ENCODE measurements around the gene FSTL5. TPM values are rescaled to one million over a fixed set of nuclear protein-coding genes. Genes with fewer than 3 reads are reported as not detected.

The FSTL5 gene
- total and polyA plus RNA-seq, 2 donors (not counting 3 experiments of a cell fraction or from before 2014, with no cell fraction given), result 1.3 to 1.9 TPM

DNA sequence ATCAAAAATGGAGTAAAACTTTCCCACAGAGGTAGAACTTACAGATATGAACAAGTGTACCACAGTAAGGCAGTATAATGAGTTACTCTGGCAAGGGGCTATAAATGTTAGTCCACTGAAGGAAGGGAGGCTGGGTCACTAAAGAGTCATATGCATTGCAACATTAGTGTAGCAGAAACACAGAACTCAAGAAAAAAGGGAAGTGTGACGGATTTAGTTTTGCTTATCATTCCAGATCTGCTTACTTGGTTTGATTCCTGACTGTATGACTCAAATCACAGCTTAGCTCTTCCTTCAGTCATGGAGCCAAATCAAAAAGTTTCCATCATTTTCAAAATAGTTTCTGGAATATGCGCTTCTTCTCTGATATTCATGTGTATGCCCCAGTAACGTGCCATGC lies 148.7 kb downstream of the FSTL5 start:
- ChIA-PET CTCF (no interaction called here), POLR2A (no interaction called here)
- no peak overlapping the region for H2AFZ ChIP-seq (ENCODE audit: low read depth, low read length)
- no peaks in the 10 kb centered on the region for H3K9me1 ChIP-seq (replicated peaks; ENCODE audit: control insufficient read depth, extremely low read depth, insufficient read depth, low read length)
- BruUV-seq (replicated peaks), result no TSS peak
- dilution Hi-C loops (cut with MboI; ENCODE audit: extremely low pct_ligation_motif_present, low sequenced_read_pairs) (no loop called here), intact Hi-C loops (cut with micrococcal nuclease) (no loop called here)
- H3K4me3 ChIP-seq (replicated peaks in 1 of 3; ENCODE audit: insufficient read depth in 1 of 3, low read depth in 1 of 3, low read length in 3 of 3), result no peak overlapping the region
- no peak overlapping the region for H3K4me2 ChIP-seq (ENCODE audit: insufficient read depth, low read length)
- no peaks in the 10 kb centered on the region for H3K79me2 ChIP-seq (ENCODE audit: control insufficient read depth, insufficient read depth, low read length)
- FAIRE-seq (no peak), DNase-seq (ENCODE audit: low read depth, low spot score) (peak; percentile 14)
- H4K20me1 ChIP-seq (replicated peaks; ENCODE audit: control insufficient read depth, extremely low read depth, insufficient read depth, low read length), result no peaks in the 10 kb centered on the region
- TF ChIP-seq EZH2 (IDR thresholded peaks at IDR 0.05; ENCODE audit: borderline replicate concordance, low read depth, low read length, severe bottlenecking), result no peak
- peak; percentile 72 for TF ChIP-seq GATA2 (IDR thresholded peaks at IDR 0.05; ENCODE audit: insufficient read depth, insufficient read length, low read depth, low read length)
- TF ChIP-seq FOS (IDR thresholded peaks at IDR 0.05; ENCODE audit: borderline replicate concordance, insufficient read depth, low read length), result peak; percentile 17
- H3K27ac ChIP-seq (ENCODE audit: insufficient read depth, low read depth, low read length), result no peak overlapping the region
- no peaks in the 10 kb centered on the region for H3K9me3 ChIP-seq (replicated peaks; ENCODE audit: control insufficient read depth, insufficient read depth, low read length)
- no peaks in the 10 kb centered on the region for H3K27me3 ChIP-seq (ENCODE audit: control insufficient read depth in 2 of 2, insufficient read depth in 2 of 2, low read length in 2 of 2)
- H3K9ac ChIP-seq (replicated peaks; ENCODE audit: extremely low read depth, insufficient read depth, low read length), result no peak overlapping the region
- H3K36me3 ChIP-seq (ENCODE audit: control insufficient read depth in 2 of 2, extremely low read depth in 1 of 2, insufficient read depth in 2 of 2, low read length in 2 of 2), result no peaks in the 10 kb centered on the region
- no peaks in the 10 kb centered on the region for H3K4me1 ChIP-seq (ENCODE audit: control insufficient read depth, extremely low read depth, insufficient read depth, low read length)

DNA sequence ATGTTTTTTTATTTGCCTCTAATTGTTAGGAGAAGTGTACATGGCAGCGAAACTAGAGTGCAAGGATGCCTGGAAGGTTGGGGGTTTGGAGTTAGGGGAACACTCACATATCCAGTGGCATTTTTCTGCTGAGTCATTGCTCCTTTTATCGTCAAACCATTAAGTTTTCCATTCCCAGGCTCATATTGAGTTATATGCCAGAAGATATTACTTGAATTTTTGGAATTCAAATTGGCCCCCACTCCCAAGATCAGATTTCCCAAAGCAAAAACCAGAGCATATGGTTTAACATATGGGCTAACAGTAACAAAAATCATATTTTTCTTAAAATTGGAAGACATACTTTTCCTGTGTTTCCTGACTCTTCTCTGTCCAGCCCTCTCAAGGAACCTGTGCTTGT lies 152.7 kb downstream of the FSTL5 start:
- no peaks in the 10 kb centered on the region for H3K9me3 ChIP-seq (replicated peaks; ENCODE audit: control insufficient read depth, insufficient read depth, low read length)
- dilution Hi-C loops (cut with MboI; ENCODE audit: extremely low pct_ligation_motif_present, low sequenced_read_pairs) (no loop called here), intact Hi-C loops (cut with micrococcal nuclease) (no loop called here)
- no peak overlapping the region for H3K4me3 ChIP-seq (replicated peaks in 1 of 3; ENCODE audit: insufficient read depth in 1 of 3, low read depth in 1 of 3, low read length in 3 of 3)
- TF ChIP-seq EZH2 (IDR thresholded peaks at IDR 0.05; ENCODE audit: borderline replicate concordance, low read depth, low read length, severe bottlenecking), result no peak
- no peak for TF ChIP-seq MYC (IDR thresholded peaks at IDR 0.05; ENCODE audit: low read depth, low read length)
- no peak for TF ChIP-seq POLR2AphosphoS5 (IDR thresholded peaks at IDR 0.05; ENCODE audit: insufficient read depth, low read depth, low read length)
- TF ChIP-seq POLR2A (IDR thresholded peaks at IDR 0.05; ENCODE audit: low read depth, low read length), result no peak
- DNase-seq (ENCODE audit: low read depth, low spot score), result no peak
- CTCF ChIA-PET, result no interaction called here
- H3K27me3 ChIP-seq (ENCODE audit: control insufficient read depth in 2 of 2, insufficient read depth in 2 of 2, low read length in 2 of 2), result no peaks in the 10 kb centered on the region
- BruUV-seq (replicated peaks), result no TSS peak
- H2AFZ ChIP-seq (ENCODE audit: low read depth, low read length), result peak overlapping the region; percentile 51
- H3K4me1 ChIP-seq (ENCODE audit: control insufficient read depth, extremely low read depth, insufficient read depth, low read length), result no peaks in the 10 kb centered on the region
- H3K9ac ChIP-seq (replicated peaks; ENCODE audit: extremely low read depth, insufficient read depth, low read length), result no peak overlapping the region
- no peaks in the 10 kb centered on the region for H3K36me3 ChIP-seq (ENCODE audit: control insufficient read depth in 2 of 2, extremely low read depth in 1 of 2, insufficient read depth in 2 of 2, low read length in 2 of 2)
- POLR2A ChIA-PET, result no interaction called here
- H3K27ac ChIP-seq (ENCODE audit: insufficient read depth, low read depth, low read length), result no peak overlapping the region
- H4K20me1 ChIP-seq (replicated peaks; ENCODE audit: control insufficient read depth, extremely low read depth, insufficient read depth, low read length), result no peaks in the 10 kb centered on the region
- H3K9me1 ChIP-seq (replicated peaks; ENCODE audit: control insufficient read depth, extremely low read depth, insufficient read depth, low read length), result no peaks in the 10 kb centered on the region
- FAIRE-seq, result no peak
- no peak overlapping the region for H3K4me2 ChIP-seq (ENCODE audit: insufficient read depth, low read length)
- H3K79me2 ChIP-seq (ENCODE audit: control insufficient read depth, insufficient read depth, low read length), result no peaks in the 10 kb centered on the region

All from endothelial cell of umbilical vein (primary cell).